Caco-2 (cell line): Measurements from ENCODE around the gene RHOB. TPM values are rescaled to one million over a fixed set of nuclear protein-coding genes. Genes with fewer than 3 reads are reported as not detected.

Experiments used
- BruUV-seq: library from RNA; stranded (reverse); fragments of 400-500 nt; replicated peaks from 2 replicates; lab custom pipeline; 2021; lab: Mats Ljungman, UMichigan
- CTCF ChIA-PET: fragments of 300-600 bp; sonication (Branson Sonifier 250); formaldehyde crosslinking; loops from one replicate; lab custom pipeline; 2022; ENCODE audit warnings: antibody characterized with exemption; lab: Charles Lee
- POLR2A ChIA-PET: fragments of 300-600 bp; sonication (Branson Sonifier 250); formaldehyde crosslinking; loops from one replicate; lab custom pipeline; 2022; ENCODE audit warnings: antibody characterized with exemption; lab: Charles Lee
- DNase-seq, 2 experiments: peaks; one replicate each; pipeline versions ENCODE4 v3.0.0 to v3.0.0-alpha.2; 2020 to 2022
- H3K27me3 ChIP-seq: replicated peaks from 2 replicates; pipeline ENCODE4 v1.6.0; 2011; ENCODE audit warnings: low read length; ENCODE audit not compliant: control insufficient read depth, insufficient read depth
- H3K36me3 ChIP-seq: 2 replicates; pipeline ENCODE4 v1.5.1; 2011; ENCODE audit warnings: low read length; ENCODE audit not compliant: control insufficient read depth, insufficient read depth
- H3K4me1 ChIP-seq: fragments of 250-450 bp; sonication (Bioruptor Pico); 2 replicates; pipeline ENCODE4 v1.5.1; 2020; ENCODE audit warnings: mild to moderate bottlenecking
- H3K4me3 ChIP-seq: 2 replicates; pipeline ENCODE4 v1.5.1; 2011; ENCODE audit warnings: low read depth, mild to moderate bottlenecking, control low read depth, low read length
- H3K9me3 ChIP-seq: fragments of 250-450 bp; sonication (Bioruptor Pico); 2 replicates; pipeline ENCODE4 v1.5.1; 2020; ENCODE audit warnings: mild to moderate bottlenecking, moderate library complexity
- H3K27ac Mint-ChIP-seq: one replicate; pipeline ENCODE4 v1.8.0; 2022; ENCODE audit warnings: mixed read lengths; ENCODE audit not compliant: unreplicated experiment
- H3K27me3 Mint-ChIP-seq: one replicate; pipeline ENCODE4 v1.8.0; 2022; ENCODE audit warnings: mixed read lengths; ENCODE audit not compliant: insufficient read depth, unreplicated experiment
- H3K36me3 Mint-ChIP-seq: one replicate; pipeline ENCODE4 v1.8.0; 2022; ENCODE audit warnings: mild to moderate bottlenecking, mixed read lengths; ENCODE audit not compliant: insufficient read depth, unreplicated experiment
- H3K4me1 Mint-ChIP-seq: one replicate; pipeline ENCODE4 v1.8.0; 2022; ENCODE audit warnings: low read depth, mixed read lengths; ENCODE audit not compliant: unreplicated experiment
- H3K4me3 Mint-ChIP-seq: one replicate; pipeline ENCODE4 v1.8.0; 2022; ENCODE audit warnings: mild to moderate bottlenecking, moderate library complexity, mixed read lengths; ENCODE audit not compliant: unreplicated experiment
- H3K9me3 Mint-ChIP-seq: one replicate; pipeline ENCODE4 v1.8.0; 2022; ENCODE audit warnings: mixed read lengths; ENCODE audit not compliant: unreplicated experiment
- intact Hi-C: fragments of 100-400 bp; cut with micrococcal nuclease; formaldehyde crosslinking; loops from one replicate; pipeline ENCODE4 v1.10.0; 2022; ENCODE audit not compliant: unreplicated experiment
- total RNA-seq: library from RNA; stranded (reverse); gene quantifications from 2 replicates; pipeline ENCODE4 v1.2.3, GENCODE V29; 2022
- TF ChIP-seq, protein P1 (sequence below), 2 experiments: fragments of 200-600 bp in 1 of 2; IDR thresholded peaks; 1 replicate in 1 of 2; 2 replicates in 1 of 2; pipeline versions ENCODE4 v1.5.1 to v1.8.0; 2011 to 2022; ENCODE audit warnings: antibody characterized with exemption in 1 of 2, control low read depth in 1 of 2, inconsistent platforms in 1 of 2, low read depth in 1 of 2, low read length in 1 of 2, mild to moderate bottlenecking in 1 of 2, moderate library complexity in 1 of 2; ENCODE audit not compliant: insufficient read depth in 1 of 2, severe bottlenecking in 1 of 2, unreplicated experiment in 1 of 2

RHOB gene
- total RNA-seq, 1 experiment from 2014 or later, result 20.8 TPM

- Mint-ChIP-seq H3K4me3 (no peak overlapping the region), H3K36me3 (no peaks in the 10 kb centered on the region), H3K27me3 (no peaks in the 10 kb centered on the region), H3K27ac (no peak overlapping the region), H3K4me1 (peaks cover 6% of the 10 kb centered on the region), H3K9me3 (peaks cover 41% of the 10 kb centered on the region)
- Histone ChIP-seq H3K27me3 (no peaks in the 10 kb centered on the region), H3K36me3 (no peaks in the 10 kb centered on the region), H3K4me1 (no peaks in the 10 kb centered on the region), H3K4me3 (no peak overlapping the region), H3K9me3 (peaks cover 11% of the 10 kb centered on the region; the same call in 1 of the 2 replicates)
- DNase-seq, result peak in 1 of 2 experiments; percentile 3
- POLR2A ChIA-PET, result interaction anchor here (1.0 kb wide), 1 partner anchor 36 kb away, joined by 7 read pairs; the partner anchor contains the start of gene RHOB
- no TSS peak for BruUV-seq
- intact Hi-C loops, result loop anchor here (1.0 kb wide), 1 partner anchor 232 kb away; no protein-coding TSS in a partner anchor
- CTCF ChIA-PET, result interaction anchor here (0.8 to 1.7 kb wide), 16 partner anchors 8 to 240 kb away, joined by 3 to 16 read pairs (median 6); partner anchors contain the start of genes HS1BP3 and RHOB
- TF ChIP-seq, protein P1, sequence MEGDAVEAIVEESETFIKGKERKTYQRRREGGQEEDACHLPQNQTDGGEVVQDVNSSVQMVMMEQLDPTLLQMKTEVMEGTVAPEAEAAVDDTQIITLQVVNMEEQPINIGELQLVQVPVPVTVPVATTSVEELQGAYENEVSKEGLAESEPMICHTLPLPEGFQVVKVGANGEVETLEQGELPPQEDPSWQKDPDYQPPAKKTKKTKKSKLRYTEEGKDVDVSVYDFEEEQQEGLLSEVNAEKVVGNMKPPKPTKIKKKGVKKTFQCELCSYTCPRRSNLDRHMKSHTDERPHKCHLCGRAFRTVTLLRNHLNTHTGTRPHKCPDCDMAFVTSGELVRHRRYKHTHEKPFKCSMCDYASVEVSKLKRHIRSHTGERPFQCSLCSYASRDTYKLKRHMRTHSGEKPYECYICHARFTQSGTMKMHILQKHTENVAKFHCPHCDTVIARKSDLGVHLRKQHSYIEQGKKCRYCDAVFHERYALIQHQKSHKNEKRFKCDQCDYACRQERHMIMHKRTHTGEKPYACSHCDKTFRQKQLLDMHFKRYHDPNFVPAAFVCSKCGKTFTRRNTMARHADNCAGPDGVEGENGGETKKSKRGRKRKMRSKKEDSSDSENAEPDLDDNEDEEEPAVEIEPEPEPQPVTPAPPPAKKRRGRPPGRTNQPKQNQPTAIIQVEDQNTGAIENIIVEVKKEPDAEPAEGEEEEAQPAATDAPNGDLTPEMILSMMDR (IDR thresholded peaks at IDR 0.05; ENCODE audit: insufficient read depth in 1 of 2, low read depth in 1 of 2, low read length in 1 of 2, severe bottlenecking in 1 of 2, unreplicated experiment in 1 of 2), result no peak
Measured at GRCh38 chr2:20410556-20411277, 36.2 kb upstream of the RHOB start.

DNA sequence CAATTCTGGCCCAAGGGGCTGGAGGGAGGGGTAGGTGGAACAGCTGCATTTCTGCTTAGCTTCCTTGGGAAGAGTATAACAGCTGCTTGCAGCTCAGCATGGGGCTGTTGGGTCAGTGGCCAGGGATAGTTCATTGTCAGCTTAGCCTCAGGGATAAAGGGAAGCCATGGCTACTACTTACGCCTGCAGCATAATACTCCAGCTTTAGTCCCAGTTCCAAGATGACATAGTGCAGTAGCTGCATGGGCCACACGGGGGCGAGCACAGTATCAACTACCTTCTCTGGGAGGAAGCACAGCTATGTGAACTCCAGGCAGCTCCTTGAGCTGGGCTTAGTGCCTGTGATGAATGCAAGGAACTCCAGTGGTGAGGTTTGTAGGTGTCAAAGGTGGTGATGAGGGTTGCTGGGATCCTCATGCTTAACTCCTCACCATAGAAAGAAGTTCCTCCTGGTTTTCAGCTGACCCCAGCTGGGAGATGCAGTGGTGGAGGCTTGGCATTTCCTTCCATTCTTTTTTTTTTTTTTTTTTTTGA, 35.4 kb upstream of the RHOB start:
- no peak overlapping the region for H3K27ac Mint-ChIP-seq
- H3K9me3 Mint-ChIP-seq, result peaks cover 40% of the 10 kb centered on the region
- intact Hi-C loops, result loop anchor here (1.0 kb wide), 1 partner anchor 231 kb away; no protein-coding TSS in a partner anchor
- no peaks in the 10 kb centered on the region for H3K27me3 ChIP-seq
- H3K27me3 Mint-ChIP-seq, result no peaks in the 10 kb centered on the region
- POLR2A ChIA-PET, result interaction anchor here (0.7 to 1.0 kb wide), 3 partner anchors 35 to 421 kb away, joined by 6 to 7 read pairs (median 7); partner anchors contain the start of gene RHOB
- CTCF ChIA-PET, result interaction anchor here (0.6 to 1.7 kb wide), 19 partner anchors 9 to 411 kb away, joined by 3 to 16 read pairs (median 5); partner anchors contain the start of genes HS1BP3 and RHOB
- H3K36me3 Mint-ChIP-seq, result no peaks in the 10 kb centered on the region
- H3K4me3 ChIP-seq, result no peak overlapping the region
- H3K9me3 ChIP-seq, result peaks cover 14% of the 10 kb centered on the region
- DNase-seq, result peak; percentile 81 to 83
- TF ChIP-seq, protein P1 (IDR thresholded peaks at IDR 0.05; ENCODE audit: insufficient read depth in 1 of 2, low read depth in 1 of 2, low read length in 1 of 2, severe bottlenecking in 1 of 2, unreplicated experiment in 1 of 2), result peak; percentile 79 to 83
- no peak overlapping the region for H3K4me3 Mint-ChIP-seq
- H3K4me1 ChIP-seq, result no peaks in the 10 kb centered on the region
- peaks cover 6% of the 10 kb centered on the region for H3K4me1 Mint-ChIP-seq
- H3K36me3 ChIP-seq, result no peaks in the 10 kb centered on the region
- no TSS peak for BruUV-seq

GRCh38 chr2:20414806-20415205, 32.1 kb upstream of the RHOB start:
- H3K27me3 ChIP-seq, result no peaks in the 10 kb centered on the region
- BruUV-seq, result no TSS peak

More at GRCh38 chr2:20414806-20415205, 32.1 kb upstream of the RHOB start:
- Mint-ChIP-seq H3K4me1 (peaks cover 6% of the 10 kb centered on the region), H3K4me3 (no peak overlapping the region), H3K36me3 (no peaks in the 10 kb centered on the region), H3K9me3 (peaks cover 6% of the 10 kb centered on the region), H3K27ac (no peak overlapping the region), H3K27me3 (no peaks in the 10 kb centered on the region)
- DNase-seq, result no peak
- ChIA-PET POLR2A (no interaction called here), CTCF (interaction anchor here (0.6 kb wide), 1 partner anchor 11 kb away, joined by 3 read pairs; no protein-coding TSS in a partner anchor)
- TF ChIP-seq, protein P1 (IDR thresholded peaks at IDR 0.05; ENCODE audit: insufficient read depth in 1 of 2, low read depth in 1 of 2, low read length in 1 of 2, severe bottlenecking in 1 of 2, unreplicated experiment in 1 of 2), result no peak
- no peaks in the 10 kb centered on the region for H3K4me1 ChIP-seq
- no peak overlapping the region for H3K4me3 ChIP-seq
- intact Hi-C loops, result no loop called here
- H3K9me3 ChIP-seq, result peaks cover 4% of the 10 kb centered on the region; the same call in 1 of the 2 replicates
- H3K36me3 ChIP-seq, result no peaks in the 10 kb centered on the region
